Esophagus muscularis mucosa (tissue), 4 donors: ENCODE data around the gene VSIG4. TPM values are rescaled to one million over a fixed set of nuclear protein-coding genes. Genes with fewer than 3 reads are reported as not detected.

Experiments
- DNase-seq: peaks from one replicate; pipeline ENCODE4 v3.0.0-alpha.2; 2017; ENCODE audit errors: extremely low spot score
- H3K27ac ChIP-seq, 4 donors: fragments of 200-600 bp; sonication (generic); replicated peaks in 1 of 4; 1 replicate in 3 of 4; 2 replicates in 1 of 4; pipeline ENCODE4 v1.5.1; 2016 to 2019; ENCODE audit warnings: mild to moderate bottlenecking in 1 of 4
- H3K27me3 ChIP-seq, 4 donors: fragments of 200-600 bp; sonication (generic); one replicate each; pipeline versions ENCODE4 v1.5.1 to v1.6.0; 2016 to 2019
- H3K36me3 ChIP-seq, 4 donors: fragments of 200-600 bp; sonication (generic); one replicate each; pipeline ENCODE4 v1.5.1; 2016 to 2019
- H3K4me1 ChIP-seq, 4 donors: fragments of 200-600 bp; sonication (generic); one replicate each; pipeline ENCODE4 v1.5.1; 2016 to 2019
- H3K4me3 ChIP-seq, 4 donors: fragments of 200-600 bp; sonication (generic); 1 replicate in 2 of 4; 2 replicates in 2 of 4; pipeline ENCODE4 v1.5.1; 2016 to 2019; ENCODE audit warnings: mild to moderate bottlenecking in 4 of 4, moderate library complexity in 1 of 4
- H3K9me3 ChIP-seq, 4 donors: fragments of 200-600 bp; sonication (generic); 1 replicate in 3 of 4; 2 replicates in 1 of 4; pipeline ENCODE4 v1.5.1; 2016 to 2019
- EP300 ChIP-seq: sonication (generic); formaldehyde crosslinking; IDR thresholded peaks from one replicate; pipeline ENCODE4 v1.6.1; 2017; ENCODE audit warnings: antibody characterized with exemption
- POLR2A ChIP-seq: fragments of 450-650 bp; IDR thresholded peaks from one replicate; pipeline ENCODE4 v1.6.1; 2017; ENCODE audit warnings: antibody characterized with exemption, moderate library complexity, mild to moderate bottlenecking, low read depth
- POLR2AphosphoS5 ChIP-seq, 2 donors: sonication (generic); formaldehyde crosslinking; IDR thresholded peaks; one replicate each; pipeline ENCODE4 v1.6.1; 2017; ENCODE audit warnings: antibody characterized with exemption in 2 of 2
- WGBS: methylation state at CpG from one replicate; pipeline ENCODE4 v1.1.5; 2018; 5-methylcytosine and 5-hydroxymethylcytosine counted together
- intact Hi-C: fragments of 100-400 bp; cut with DNase I; formaldehyde crosslinking; loops from one replicate; pipeline ENCODE4 v1.15.1; 2023
- total RNA-seq, 4 donors: library from RNA; depleted of rRNA; stranded (reverse); fragments of >200 nt; gene quantifications; one replicate each; pipeline versions ENCODE4 v1.1.0 to v1.2.1, GENCODE V29; 2016
- TF ChIP-seq, protein P1 (sequence below), 3 experiments: fragments of 200-600 bp in 2 of 3; fragments of 450-650 bp in 1 of 3; sonication (generic) in 2 of 3; IDR thresholded peaks; one replicate each; pipeline ENCODE4 v1.5.1; 2017 to 2019; ENCODE audit warnings: antibody characterized with exemption in 3 of 3, mild to moderate bottlenecking in 2 of 3, moderate library complexity in 1 of 3

VSIG4 gene
- total RNA-seq, 4 donors from 2014 or later, result 64.0 to 164 (median 114) TPM

- intact Hi-C loops, result no loop called here
- Histone ChIP-seq H3K9me3 (no peaks in the 10 kb centered on the region), H3K4me3 (no peak overlapping the region), H3K27me3 (peaks cover 0 to 3% (median 0%) of the 10 kb centered on the region in 4 donors), H3K4me1 (no peaks in the 10 kb centered on the region), H3K27ac (no peak overlapping the region), H3K36me3 (no peaks in the 10 kb centered on the region)
- no peak for TF ChIP-seq EP300
- no peak for TF ChIP-seq POLR2AphosphoS5 (IDR thresholded peaks at IDR 0.05)
- no peak for TF ChIP-seq POLR2A
- TF ChIP-seq, protein P1, sequence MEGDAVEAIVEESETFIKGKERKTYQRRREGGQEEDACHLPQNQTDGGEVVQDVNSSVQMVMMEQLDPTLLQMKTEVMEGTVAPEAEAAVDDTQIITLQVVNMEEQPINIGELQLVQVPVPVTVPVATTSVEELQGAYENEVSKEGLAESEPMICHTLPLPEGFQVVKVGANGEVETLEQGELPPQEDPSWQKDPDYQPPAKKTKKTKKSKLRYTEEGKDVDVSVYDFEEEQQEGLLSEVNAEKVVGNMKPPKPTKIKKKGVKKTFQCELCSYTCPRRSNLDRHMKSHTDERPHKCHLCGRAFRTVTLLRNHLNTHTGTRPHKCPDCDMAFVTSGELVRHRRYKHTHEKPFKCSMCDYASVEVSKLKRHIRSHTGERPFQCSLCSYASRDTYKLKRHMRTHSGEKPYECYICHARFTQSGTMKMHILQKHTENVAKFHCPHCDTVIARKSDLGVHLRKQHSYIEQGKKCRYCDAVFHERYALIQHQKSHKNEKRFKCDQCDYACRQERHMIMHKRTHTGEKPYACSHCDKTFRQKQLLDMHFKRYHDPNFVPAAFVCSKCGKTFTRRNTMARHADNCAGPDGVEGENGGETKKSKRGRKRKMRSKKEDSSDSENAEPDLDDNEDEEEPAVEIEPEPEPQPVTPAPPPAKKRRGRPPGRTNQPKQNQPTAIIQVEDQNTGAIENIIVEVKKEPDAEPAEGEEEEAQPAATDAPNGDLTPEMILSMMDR (IDR thresholded peaks at IDR 0.05), result no peak
- WGBS, result 49% methylated on average over 10 of the region's 10 CpGs
- DNase-seq, result no peak
Observed at GRCh38 chrX:66020631-66021334, 19.1 kb downstream of the VSIG4 start.

DNA sequence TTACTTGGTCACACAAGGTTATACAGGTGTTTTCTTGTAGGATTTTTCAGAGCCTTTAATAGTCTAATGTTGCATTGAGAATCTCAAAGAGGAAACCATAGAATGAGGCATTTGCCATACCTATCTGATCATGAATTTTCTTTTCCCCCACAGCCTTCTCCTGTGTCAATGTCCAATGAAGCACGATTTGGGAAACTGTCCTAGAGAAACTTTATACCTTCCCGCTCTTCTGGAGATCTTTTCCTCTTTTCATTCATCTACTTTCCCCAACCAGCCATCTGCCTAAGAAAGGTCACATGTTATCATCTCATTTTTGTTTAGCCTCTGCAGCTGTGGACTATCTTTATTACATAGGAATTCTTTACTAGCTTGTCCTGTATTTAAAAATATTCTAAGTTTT lies 19.9 kb downstream of the VSIG4 start:
- Histone ChIP-seq H3K4me1 (no peaks in the 10 kb centered on the region), H3K27ac (no peak overlapping the region), H3K27me3 (peaks cover 0 to 3% (median 0%) of the 10 kb centered on the region in 4 donors), H3K36me3 (no peaks in the 10 kb centered on the region), H3K9me3 (no peaks in the 10 kb centered on the region), H3K4me3 (no peak overlapping the region)
- no peak for DNase-seq
- WGBS, result 63% methylated on average over 2 of the region's 2 CpGs
- intact Hi-C loops, result no loop called here
- TF ChIP-seq POLR2AphosphoS5 (IDR thresholded peaks at IDR 0.05), result no peak
- no peak for TF ChIP-seq EP300
- TF ChIP-seq, protein P1 (IDR thresholded peaks at IDR 0.05), result no peak
- no peak for TF ChIP-seq POLR2A

GRCh38 chrX:66019310-66019652 lies 20.6 kb downstream of the VSIG4 start:
- WGBS, result 71% methylated on average over 1 of the region's 1 CpG
- no peak for DNase-seq
- H3K27me3 ChIP-seq, result peaks cover 0 to 3% (median 0%) of the 10 kb centered on the region in 4 donors
- no peak overlapping the region for H3K27ac ChIP-seq
- no peak for TF ChIP-seq POLR2A
- no peak for TF ChIP-seq EP300
- intact Hi-C loops, result no loop called here
- H3K36me3 ChIP-seq, result no peaks in the 10 kb centered on the region
- H3K4me3 ChIP-seq, result no peak overlapping the region
- H3K4me1 ChIP-seq, result no peaks in the 10 kb centered on the region
- H3K9me3 ChIP-seq, result no peaks in the 10 kb centered on the region

- Histone ChIP-seq H3K4me1 (no peaks in the 10 kb centered on the region), H3K4me3 (no peak overlapping the region), H3K9me3 (no peaks in the 10 kb centered on the region), H3K27me3 (peaks cover 0 to 3% (median 0%) of the 10 kb centered on the region in 4 donors), H3K27ac (no peak overlapping the region), H3K36me3 (no peaks in the 10 kb centered on the region)
- intact Hi-C loops, result no loop called here
- no peak for DNase-seq
- WGBS, result 66% methylated on average over 7 of the region's 7 CpGs
- TF ChIP-seq, protein P1 (IDR thresholded peaks at IDR 0.05), result no peak
- TF ChIP-seq POLR2AphosphoS5 (IDR thresholded peaks at IDR 0.05), result no peak
- TF ChIP-seq POLR2A, result no peak
- no peak for TF ChIP-seq EP300
Observed at GRCh38 chrX:66018585-66019309, 21.1 kb downstream of the VSIG4 start.

DNA sequence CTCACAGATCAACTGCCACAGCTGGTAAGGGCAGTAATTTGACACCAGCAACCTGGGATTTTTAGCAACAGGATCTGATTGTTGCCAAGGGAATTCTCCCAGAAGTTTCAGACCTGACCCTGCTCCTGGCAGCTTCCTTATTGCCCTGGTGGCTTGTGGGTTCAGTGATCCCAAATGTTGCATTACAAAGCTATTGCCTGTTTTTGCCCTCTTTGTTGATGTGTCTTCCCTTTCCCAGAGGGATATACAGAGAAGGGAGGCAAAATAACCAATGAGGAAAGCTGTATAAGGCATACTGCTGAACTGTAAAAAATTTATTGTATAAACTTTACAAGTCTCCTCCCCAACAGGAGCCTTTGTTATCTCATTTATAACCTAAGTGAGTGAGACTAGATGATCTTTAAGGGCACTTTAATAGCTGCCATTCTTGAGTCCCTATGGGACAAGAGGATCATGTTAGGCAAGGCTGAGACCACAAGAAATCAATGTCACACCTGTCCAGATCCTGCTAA lies 22.2 kb downstream of the VSIG4 start:
- Histone ChIP-seq H3K4me1 (no peaks in the 10 kb centered on the region), H3K27ac (no peak overlapping the region), H3K27me3 (peaks cover 0 to 3% (median 0%) of the 10 kb centered on the region in 4 donors), H3K36me3 (no peaks in the 10 kb centered on the region), H3K9me3 (no peaks in the 10 kb centered on the region), H3K4me3 (peak overlapping the region in 1 of 4 donors; percentile 27)
- TF ChIP-seq POLR2A, result no peak
- TF ChIP-seq, protein P1 (IDR thresholded peaks at IDR 0.05), result no peak
- DNase-seq, result no peak
- intact Hi-C loops, result no loop called here
